ENCODE data around the gene WDR82.

- TF ChIP-seq, protein P1, sequence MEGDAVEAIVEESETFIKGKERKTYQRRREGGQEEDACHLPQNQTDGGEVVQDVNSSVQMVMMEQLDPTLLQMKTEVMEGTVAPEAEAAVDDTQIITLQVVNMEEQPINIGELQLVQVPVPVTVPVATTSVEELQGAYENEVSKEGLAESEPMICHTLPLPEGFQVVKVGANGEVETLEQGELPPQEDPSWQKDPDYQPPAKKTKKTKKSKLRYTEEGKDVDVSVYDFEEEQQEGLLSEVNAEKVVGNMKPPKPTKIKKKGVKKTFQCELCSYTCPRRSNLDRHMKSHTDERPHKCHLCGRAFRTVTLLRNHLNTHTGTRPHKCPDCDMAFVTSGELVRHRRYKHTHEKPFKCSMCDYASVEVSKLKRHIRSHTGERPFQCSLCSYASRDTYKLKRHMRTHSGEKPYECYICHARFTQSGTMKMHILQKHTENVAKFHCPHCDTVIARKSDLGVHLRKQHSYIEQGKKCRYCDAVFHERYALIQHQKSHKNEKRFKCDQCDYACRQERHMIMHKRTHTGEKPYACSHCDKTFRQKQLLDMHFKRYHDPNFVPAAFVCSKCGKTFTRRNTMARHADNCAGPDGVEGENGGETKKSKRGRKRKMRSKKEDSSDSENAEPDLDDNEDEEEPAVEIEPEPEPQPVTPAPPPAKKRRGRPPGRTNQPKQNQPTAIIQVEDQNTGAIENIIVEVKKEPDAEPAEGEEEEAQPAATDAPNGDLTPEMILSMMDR (conservative IDR thresholded peaks at IDR 0.05; ENCODE audit: low read length) = no peak
- no peak for TF ChIP-seq EZH2phosphoT487 (IDR thresholded peaks at IDR 0.05; ENCODE audit: borderline replicate concordance)
These were observed 5.6 kb downstream of the WDR82 start for GRCh38 chr3:52272831-52273230.
